ENCODE data around the gene F7.

Gene F7

DNA sequence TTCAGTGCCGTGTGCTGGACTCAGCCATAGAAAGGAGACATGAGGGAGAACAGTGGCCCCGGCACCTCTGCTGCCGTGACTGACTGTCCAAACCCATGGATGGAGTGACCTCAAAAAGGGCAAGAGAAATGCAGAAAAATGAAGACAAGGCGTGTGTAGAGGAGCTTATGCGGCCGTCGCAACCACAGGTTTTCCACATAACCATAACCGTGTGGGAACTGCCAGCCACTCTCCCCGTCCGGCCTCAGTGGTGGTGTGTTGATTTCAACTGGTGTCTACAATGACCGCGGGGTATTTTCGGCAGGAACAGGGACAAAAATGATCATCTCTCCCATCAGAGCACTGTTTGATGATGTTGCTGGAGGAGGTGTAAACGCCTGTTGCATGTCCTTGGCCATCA lies 42.9 kb upstream of the F7 start:
- Histone ChIP-seq H3K4me3 (ENCODE audit: extremely low read depth, insufficient read depth, low read length, poor library complexity, severe bottlenecking) (no peak overlapping the region), H3K4me1 (ENCODE audit: control insufficient read depth, insufficient read depth, low read length, poor library complexity, severe bottlenecking) (peaks cover 14% of the 10 kb centered on the region), H3K9me3 (ENCODE audit: control insufficient read depth, low read length) (peaks cover 6% of the 10 kb centered on the region), H3K36me3 (ENCODE audit: control insufficient read depth, insufficient read depth, low read length) (no peaks in the 10 kb centered on the region), H3K27ac (ENCODE audit: low read depth, low read length, severe bottlenecking) (no peak overlapping the region)
- 93 to 95% methylated on average over 8 to 13 of the region's 14 CpGs for WGBS, 2 experiments (ENCODE audit: insufficient coverage in 2 of 2)

- Histone ChIP-seq H3K4me3 (ENCODE audit: extremely low read depth, insufficient read depth, low read length, poor library complexity, severe bottlenecking) (no peak overlapping the region), H3K9me3 (ENCODE audit: control insufficient read depth, low read length) (peaks cover 2% of the 10 kb centered on the region), H3K27ac (ENCODE audit: low read depth, low read length, severe bottlenecking) (no peak overlapping the region), H3K36me3 (ENCODE audit: control insufficient read depth, insufficient read depth, low read length) (no peaks in the 10 kb centered on the region), H3K4me1 (ENCODE audit: control insufficient read depth, insufficient read depth, low read length, poor library complexity, severe bottlenecking) (peaks cover 14% of the 10 kb centered on the region)
- 93 to 97% methylated on average over 21 of the region's 22 CpGs for WGBS, 2 experiments (ENCODE audit: insufficient coverage in 2 of 2)
Observed at GRCh38 chr13:113063091-113063491, 42.5 kb upstream of the F7 start.

- Histone ChIP-seq H3K36me3 (ENCODE audit: control insufficient read depth, insufficient read depth, low read length) (no peaks in the 10 kb centered on the region), H3K9me3 (ENCODE audit: control insufficient read depth, low read length) (no peaks in the 10 kb centered on the region), H3K4me3 (ENCODE audit: extremely low read depth, insufficient read depth, low read length, poor library complexity, severe bottlenecking) (no peak overlapping the region), H3K4me1 (ENCODE audit: control insufficient read depth, insufficient read depth, low read length, poor library complexity, severe bottlenecking) (peaks cover 14% of the 10 kb centered on the region), H3K27ac (ENCODE audit: low read depth, low read length, severe bottlenecking) (no peak overlapping the region)
- WGBS, 2 experiments (ENCODE audit: insufficient coverage in 2 of 2): 90 to 97% methylated on average over 18 to 23 of the region's 29 CpGs
Observed at GRCh38 chr13:113064000-113064533, 41.5 kb upstream of the F7 start.

GRCh38 chr13:113064534-113065405 lies 40.8 kb upstream of the F7 start:
- Histone ChIP-seq H3K9me3 (ENCODE audit: control insufficient read depth, low read length) (no peaks in the 10 kb centered on the region), H3K4me1 (ENCODE audit: control insufficient read depth, insufficient read depth, low read length, poor library complexity, severe bottlenecking) (peaks cover 14% of the 10 kb centered on the region), H3K27ac (ENCODE audit: low read depth, low read length, severe bottlenecking) (no peak overlapping the region), H3K4me3 (ENCODE audit: extremely low read depth, insufficient read depth, low read length, poor library complexity, severe bottlenecking) (no peak overlapping the region), H3K36me3 (ENCODE audit: control insufficient read depth, insufficient read depth, low read length) (no peaks in the 10 kb centered on the region)
- 79 to 82% methylated on average over 36 to 40 of the region's 41 CpGs for WGBS, 2 experiments (ENCODE audit: insufficient coverage in 2 of 2)

DNA sequence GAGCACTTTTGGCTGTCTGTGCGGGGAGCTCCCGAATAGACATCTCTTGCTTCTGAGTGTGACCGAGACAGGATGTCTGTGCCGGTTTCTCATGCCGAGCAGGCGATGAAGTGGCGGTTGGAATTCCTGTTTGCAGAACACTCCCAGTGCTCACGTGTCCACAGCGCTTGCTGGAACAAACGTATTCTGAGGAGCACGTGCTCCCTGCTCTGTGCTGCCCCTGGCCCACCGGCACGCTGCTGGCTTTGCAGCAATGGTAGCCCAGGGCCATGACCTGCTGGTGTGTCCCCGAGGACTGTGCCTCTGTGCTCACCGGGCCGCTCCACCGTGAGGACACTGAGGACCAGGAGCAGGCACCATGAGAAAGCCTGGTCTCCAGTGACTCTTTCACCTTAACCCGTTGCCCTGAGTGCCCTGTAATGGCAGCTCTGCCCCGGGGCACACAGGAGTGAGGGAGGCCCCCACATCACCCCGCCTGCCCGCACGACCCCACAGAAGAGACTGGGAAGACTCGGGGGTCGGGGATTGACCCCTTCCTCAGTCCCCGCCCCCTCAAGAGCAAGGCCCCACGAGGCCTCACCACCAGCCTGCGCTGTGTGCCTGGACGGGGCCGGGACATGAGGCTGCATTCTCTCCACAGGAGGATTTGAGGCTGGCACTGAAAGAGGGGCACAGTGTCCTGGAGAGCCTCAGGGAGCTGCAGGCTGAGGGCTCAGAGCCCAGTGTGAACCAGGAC lies 40.0 kb upstream of the F7 start:
- 89 to 92% methylated on average over 27 to 29 of the region's 29 CpGs for WGBS, 2 experiments (ENCODE audit: insufficient coverage in 2 of 2)
- Histone ChIP-seq H3K27ac (ENCODE audit: low read depth, low read length, severe bottlenecking) (no peak overlapping the region), H3K9me3 (ENCODE audit: control insufficient read depth, low read length) (no peaks in the 10 kb centered on the region), H3K36me3 (ENCODE audit: control insufficient read depth, insufficient read depth, low read length) (no peaks in the 10 kb centered on the region), H3K4me1 (ENCODE audit: control insufficient read depth, insufficient read depth, low read length, poor library complexity, severe bottlenecking) (peaks cover 14% of the 10 kb centered on the region), H3K4me3 (ENCODE audit: extremely low read depth, insufficient read depth, low read length, poor library complexity, severe bottlenecking) (no peak overlapping the region)

DNA sequence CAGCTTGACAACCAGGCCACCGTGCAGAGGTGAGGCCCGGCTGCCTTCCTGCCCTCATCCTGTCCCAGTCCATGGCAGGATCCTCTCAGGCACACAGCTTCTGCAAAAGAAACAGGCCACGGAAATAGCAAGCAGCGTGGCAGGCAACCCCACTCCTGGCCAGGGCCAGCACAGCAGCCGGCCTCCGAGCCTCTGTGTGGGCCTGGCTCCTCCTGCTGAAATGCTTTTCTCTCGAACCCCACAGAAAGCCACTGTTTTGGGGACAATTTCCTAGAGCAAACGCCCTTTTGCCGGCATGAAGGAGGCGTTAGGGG lies 39.5 kb upstream of the F7 start:
- no peak overlapping the region for H3K4me3 ChIP-seq (ENCODE audit: extremely low read depth, insufficient read depth, low read length, poor library complexity, severe bottlenecking)
- H3K27ac ChIP-seq (ENCODE audit: low read depth, low read length, severe bottlenecking): no peak overlapping the region
- no peaks in the 10 kb centered on the region for H3K36me3 ChIP-seq (ENCODE audit: control insufficient read depth, insufficient read depth, low read length)
- H3K9me3 ChIP-seq (ENCODE audit: control insufficient read depth, low read length): no peaks in the 10 kb centered on the region
- peaks cover 14% of the 10 kb centered on the region for H3K4me1 ChIP-seq (ENCODE audit: control insufficient read depth, insufficient read depth, low read length, poor library complexity, severe bottlenecking)
- 92 to 98% methylated on average over 9 to 10 of the region's 10 CpGs for WGBS, 2 experiments (ENCODE audit: insufficient coverage in 2 of 2)

DNA sequence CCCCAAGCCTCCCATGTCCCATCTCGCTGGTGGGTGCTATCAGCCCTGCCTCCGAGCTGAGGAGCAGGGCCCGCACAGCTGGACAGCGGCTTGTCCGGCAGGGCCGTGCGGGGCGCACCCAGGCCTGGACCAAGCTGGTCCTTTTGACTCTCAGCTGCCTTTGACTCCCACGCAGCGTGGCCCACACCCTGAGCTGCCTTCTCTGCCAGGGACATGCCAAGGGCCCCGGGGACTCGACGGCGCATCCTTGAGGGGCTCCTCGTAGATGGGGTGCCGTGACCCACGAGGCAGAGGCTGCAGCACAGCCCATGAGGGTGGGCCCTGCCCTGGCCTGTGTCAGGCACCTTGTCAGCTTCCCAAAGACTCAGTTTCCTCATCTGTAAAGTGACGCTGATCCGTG lies 38.8 kb upstream of the F7 start:
- H3K9me3 ChIP-seq (ENCODE audit: control insufficient read depth, low read length): no peaks in the 10 kb centered on the region
- H3K36me3 ChIP-seq (ENCODE audit: control insufficient read depth, insufficient read depth, low read length): no peaks in the 10 kb centered on the region
- H3K27ac ChIP-seq (ENCODE audit: low read depth, low read length, severe bottlenecking): no peak overlapping the region
- 95 to 97% methylated on average over 16 to 18 of the region's 19 CpGs for WGBS, 2 experiments (ENCODE audit: insufficient coverage in 2 of 2)
- H3K4me1 ChIP-seq (ENCODE audit: control insufficient read depth, insufficient read depth, low read length, poor library complexity, severe bottlenecking): peaks cover 14% of the 10 kb centered on the region
- no peak overlapping the region for H3K4me3 ChIP-seq (ENCODE audit: extremely low read depth, insufficient read depth, low read length, poor library complexity, severe bottlenecking)

GRCh38 chr13:113069861-113070805 lies 35.5 kb upstream of the F7 start:
- WGBS, 2 experiments (ENCODE audit: insufficient coverage in 2 of 2): 85 to 86% methylated on average over 39 to 41 of the region's 41 CpGs
- Histone ChIP-seq H3K36me3 (ENCODE audit: control insufficient read depth, insufficient read depth, low read length) (no peaks in the 10 kb centered on the region), H3K9me3 (ENCODE audit: control insufficient read depth, low read length) (no peaks in the 10 kb centered on the region), H3K27ac (ENCODE audit: low read depth, low read length, severe bottlenecking) (no peak overlapping the region), H3K4me1 (ENCODE audit: control insufficient read depth, insufficient read depth, low read length, poor library complexity, severe bottlenecking) (peaks cover 2% of the 10 kb centered on the region), H3K4me3 (ENCODE audit: extremely low read depth, insufficient read depth, low read length, poor library complexity, severe bottlenecking) (no peak overlapping the region)

- Histone ChIP-seq H3K9me3 (ENCODE audit: control insufficient read depth, low read length) (no peaks in the 10 kb centered on the region), H3K4me3 (ENCODE audit: extremely low read depth, insufficient read depth, low read length, poor library complexity, severe bottlenecking) (no peak overlapping the region), H3K4me1 (ENCODE audit: control insufficient read depth, insufficient read depth, low read length, poor library complexity, severe bottlenecking) (no peaks in the 10 kb centered on the region), H3K36me3 (ENCODE audit: control insufficient read depth, insufficient read depth, low read length) (no peaks in the 10 kb centered on the region), H3K27ac (ENCODE audit: low read depth, low read length, severe bottlenecking) (no peak overlapping the region)
- WGBS, 2 experiments (ENCODE audit: insufficient coverage in 2 of 2): 91 to 92% methylated on average over 5 to 7 of the region's 8 CpGs
Observed at GRCh38 chr13:113070855-113071254, 34.7 kb upstream of the F7 start.

- 100% methylated on average over 1 of the region's 3 CpGs; no CpG with 5 or more reads in 1 of the 2 experiments for WGBS, 2 experiments (ENCODE audit: insufficient coverage in 2 of 2)
- no peak overlapping the region for H3K27ac ChIP-seq (ENCODE audit: low read depth, low read length, severe bottlenecking)
- no peaks in the 10 kb centered on the region for H3K9me3 ChIP-seq (ENCODE audit: control insufficient read depth, low read length)
- no peaks in the 10 kb centered on the region for H3K4me1 ChIP-seq (ENCODE audit: control insufficient read depth, insufficient read depth, low read length, poor library complexity, severe bottlenecking)
- H3K36me3 ChIP-seq (ENCODE audit: control insufficient read depth, insufficient read depth, low read length): no peaks in the 10 kb centered on the region
- no peak overlapping the region for H3K4me3 ChIP-seq (ENCODE audit: extremely low read depth, insufficient read depth, low read length, poor library complexity, severe bottlenecking)
Observed at GRCh38 chr13:113072376-113072775, 33.2 kb upstream of the F7 start.
